Bronchial smooth muscle cell (primary cell): Measurements from ENCODE around the gene PPP1R17. TPM values are rescaled to one million over a fixed set of nuclear protein-coding genes. Genes with fewer than 3 reads are reported as not detected.

Experiments used
- total RNA-seq: library from RNA; depleted of rRNA; stranded (reverse); fragments of >200 nt; gene quantifications from 2 replicates; pipeline ENCODE4 v1.2.1, GENCODE V29; 2014

Gene PPP1R17
- under 0.01 TPM in 1 of 2 replicates, not detected in the other for total RNA-seq

DNA sequence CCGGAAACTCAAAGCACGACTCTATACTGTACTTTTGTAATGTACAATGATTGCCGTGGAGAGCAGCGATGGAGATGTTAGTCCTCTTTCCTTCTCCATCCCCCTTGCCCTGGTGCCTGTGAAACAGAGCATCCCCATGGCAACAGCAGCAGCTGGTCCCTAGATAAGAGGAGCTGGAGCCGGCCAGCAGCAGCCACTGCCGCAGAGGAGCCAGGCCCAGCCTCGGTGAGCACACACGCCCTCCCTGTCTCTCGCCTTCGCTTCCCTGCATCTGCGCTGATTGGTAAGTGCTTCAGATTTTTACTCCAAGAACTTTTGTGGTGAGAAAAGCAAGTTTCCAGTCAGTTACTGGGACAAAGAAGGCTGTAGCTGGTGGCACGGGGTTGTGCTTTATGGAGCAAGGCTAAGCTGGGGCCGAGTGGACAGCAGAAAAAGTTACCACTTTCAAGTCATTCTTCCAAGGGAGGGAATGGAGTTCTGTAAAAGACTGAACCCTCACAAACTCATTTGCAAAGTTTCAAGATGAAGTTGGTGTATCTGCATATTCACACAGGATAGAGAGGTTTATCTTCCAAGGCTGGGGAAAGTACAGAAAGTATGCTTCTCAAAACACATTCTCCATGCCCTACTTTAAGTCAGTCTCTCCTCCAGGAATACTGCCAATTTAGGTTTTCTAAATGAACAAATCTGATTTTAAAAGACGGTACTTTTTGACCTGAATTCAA, at the start of gene PPP1R17:
TSS of gene PPP1R17 (plus strand) at position 192 of the 725 bp plus-strand sequence. CDS start 5,227 bp downstream, outside the sequence.

Other genes starting within 250 kb of the PPP1R17 start
- gene ITPRID1, start 173.1 kb upstream of the PPP1R17 start, total RNA-seq: not detected in 2 replicates